Central memory CD4-positive, alpha-beta T cell (primary cell): ENCODE measurements around the gene DIAPH2.

Source experiments
- DNase-seq: peaks from one replicate; pipeline ENCODE4 v3.0.0; 2022

The DIAPH2 gene

DNA sequence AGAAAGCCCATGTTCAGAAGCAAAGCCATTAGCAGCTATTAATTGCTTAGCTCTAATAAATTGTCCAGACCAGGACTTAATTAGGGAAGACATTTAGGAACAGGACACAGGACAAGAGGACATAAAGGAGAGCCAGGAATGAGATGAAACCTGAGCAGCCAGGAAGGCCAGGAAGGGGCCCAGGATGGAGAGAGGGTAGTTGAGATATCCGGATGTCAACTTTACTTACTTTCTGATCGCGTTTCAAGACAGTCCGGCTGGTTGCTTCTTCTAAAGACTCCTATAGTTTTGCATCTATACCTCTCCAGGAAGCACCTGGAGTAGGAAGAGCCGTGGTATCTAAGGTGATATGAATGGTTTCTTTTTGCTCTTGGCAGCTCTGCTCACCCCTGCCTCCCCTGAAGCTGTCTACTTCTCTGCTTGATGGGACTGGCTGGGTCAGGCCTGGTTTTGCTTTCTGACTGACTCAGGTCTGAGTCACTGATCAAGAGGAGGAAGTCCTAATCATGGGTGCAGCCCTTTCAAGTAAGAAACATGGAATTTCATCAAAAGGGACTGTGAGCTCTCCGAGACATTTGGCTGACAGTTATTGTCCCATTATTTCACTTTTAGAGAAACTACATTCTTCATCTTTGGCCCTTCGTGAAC lies 932.4 kb downstream of the DIAPH2 start:
- no peak for DNase-seq

DNA sequence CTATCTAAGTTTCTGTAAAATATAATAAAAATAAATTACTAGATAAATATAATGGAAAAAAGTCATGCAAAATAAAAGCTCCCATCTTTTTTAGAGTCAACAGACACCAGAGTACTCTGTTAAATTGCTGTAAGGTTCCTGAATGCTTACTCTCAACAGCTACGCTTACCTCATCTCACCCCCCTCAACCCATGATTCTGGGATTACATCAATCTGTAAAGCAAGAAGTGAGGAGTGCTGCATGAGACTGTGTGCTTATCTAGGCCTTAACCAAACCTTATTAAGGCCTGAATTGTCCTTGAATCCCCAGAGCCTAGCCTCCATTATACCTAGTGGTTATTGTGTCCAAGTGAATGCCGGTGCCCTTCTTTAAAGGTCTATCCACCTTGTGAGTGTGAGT lies 934.9 kb downstream of the DIAPH2 start:
- no peak for DNase-seq

DNA sequence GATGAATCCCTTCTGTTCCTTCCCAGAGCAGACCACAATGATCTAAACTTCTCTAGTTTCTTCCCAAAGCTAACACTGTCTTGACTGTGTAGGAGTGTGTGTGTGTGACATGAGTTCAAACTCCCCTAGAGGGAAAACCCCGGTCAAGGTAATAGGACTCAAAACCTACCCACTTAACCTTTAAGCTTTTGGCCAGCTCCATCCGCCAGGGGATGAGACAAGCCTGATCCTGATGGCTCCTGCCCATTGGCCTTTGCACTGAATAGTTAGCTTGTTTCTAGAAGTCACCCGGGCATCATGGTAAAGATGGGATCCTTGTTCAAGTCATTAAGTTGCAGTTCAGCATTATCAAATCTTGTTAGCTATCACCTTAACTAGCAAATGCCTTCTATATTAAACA lies 937.5 kb downstream of the DIAPH2 start:
- DNase-seq = no peak

DNA sequence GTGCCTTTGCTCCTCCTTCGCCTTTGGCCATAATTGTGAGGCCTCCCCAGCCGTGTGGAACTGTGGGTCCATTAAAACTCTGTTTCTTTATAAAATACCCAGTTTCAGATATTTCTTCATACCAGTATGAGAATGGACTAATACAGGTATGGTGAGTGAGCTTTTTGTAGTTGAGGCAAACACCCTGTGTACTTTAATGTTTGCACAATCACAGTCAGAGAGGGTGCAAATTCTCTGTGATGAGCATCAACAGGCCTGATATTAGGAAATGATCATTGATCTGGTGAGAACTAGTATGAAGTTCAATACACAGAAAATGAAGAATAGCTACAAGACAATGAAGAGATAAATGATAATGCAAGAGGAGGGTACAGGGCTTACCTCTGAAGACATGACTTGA lies 943.7 kb downstream of the DIAPH2 start:
- no peak for DNase-seq

GRCh38 chrX:97628807-97629596 lies 944.4 kb downstream of the DIAPH2 start:
- no peak for DNase-seq

GRCh38 chrX:97629597-97629985 lies 944.9 kb downstream of the DIAPH2 start:
- no peak for DNase-seq

DNA sequence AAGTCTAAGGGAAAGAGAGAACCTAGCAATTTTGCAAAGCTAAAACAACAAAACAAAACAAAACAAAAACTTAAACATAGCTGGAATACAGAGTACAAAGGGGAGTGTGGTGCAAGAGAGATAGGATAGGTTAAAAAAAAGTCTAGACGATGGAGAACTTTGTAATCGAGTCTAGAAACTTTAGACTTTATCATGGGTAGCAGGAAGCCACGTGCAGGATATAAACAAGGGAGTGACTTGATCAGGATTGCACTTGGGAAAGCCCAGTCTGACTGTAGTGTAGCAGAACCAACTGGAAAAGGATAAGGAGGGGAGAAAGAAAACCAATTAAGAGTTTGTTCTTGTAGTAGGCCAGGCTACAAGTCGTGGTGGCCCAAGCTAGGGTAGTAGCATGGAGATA lies 949.2 kb downstream of the DIAPH2 start:
- no peak for DNase-seq

DNA sequence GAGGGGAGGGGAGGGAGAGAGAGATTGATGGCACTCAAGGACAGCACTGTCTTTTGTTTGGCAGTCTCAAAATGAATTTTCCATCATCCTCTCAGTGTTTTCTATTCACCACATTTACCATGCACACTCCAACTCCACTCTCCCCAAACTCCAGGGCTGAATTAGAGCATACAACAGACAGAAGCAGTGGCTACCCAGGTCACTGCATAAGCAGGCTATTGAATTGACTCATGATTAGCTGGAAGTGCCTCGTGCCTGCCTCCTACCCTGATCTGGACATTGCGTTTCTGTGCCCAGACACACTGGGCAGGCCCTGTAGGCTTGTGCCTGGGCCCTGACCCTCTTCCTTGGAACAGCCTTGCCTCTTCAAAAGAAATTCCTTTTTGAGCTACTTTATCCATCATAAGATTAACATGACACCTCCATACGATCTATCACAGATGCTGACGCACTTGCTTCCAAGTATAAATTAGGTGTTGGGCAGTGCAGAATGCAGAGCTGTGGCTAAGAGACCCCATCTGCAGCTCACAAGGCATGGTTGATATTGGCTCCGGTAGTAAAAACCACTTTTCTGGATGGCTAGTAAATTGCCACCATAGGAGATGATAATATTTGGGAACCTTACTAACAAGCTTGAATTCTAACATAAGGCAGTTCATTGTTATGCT lies 952.0 kb downstream of the DIAPH2 start:
- DNase-seq = no peak

GRCh38 chrX:97637289-97637688 lies 952.6 kb downstream of the DIAPH2 start:
- DNase-seq = no peak

DNA sequence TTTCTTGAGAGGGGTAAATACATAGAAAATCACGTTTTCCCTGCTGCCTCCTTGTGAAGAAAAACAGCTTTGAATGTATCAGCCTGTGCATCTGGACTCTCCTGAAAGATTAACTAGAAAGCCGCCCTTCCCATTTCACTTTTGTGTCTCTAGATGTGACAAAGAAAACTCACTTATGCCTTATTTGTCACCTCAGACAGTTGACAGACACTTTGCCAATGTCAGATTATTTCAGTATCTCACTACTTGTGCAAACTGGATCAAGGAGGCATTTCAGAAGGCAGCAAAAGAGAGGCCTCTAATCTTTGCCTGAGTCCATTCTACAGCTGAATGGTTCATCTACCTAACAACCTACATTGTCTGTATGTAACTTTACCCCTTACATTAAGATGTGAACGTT lies 954.0 kb downstream of the DIAPH2 start:
- DNase-seq = no peak

- DNase-seq = no peak
These were observed 954.9 kb downstream of the DIAPH2 start for GRCh38 chrX:97639526-97639925.
